Brain microvascular endothelial cell (primary cell): ENCODE measurements around the gene SMIM7.

Experiments
- DNase-seq: peaks from one replicate; pipeline ENCODE4 v3.0.0-alpha.2; 2020
- H3K27ac ChIP-seq: fragments of 250-450 bp; sonication (Bioruptor Pico); 2 replicates; pipeline ENCODE4 v1.5.1; 2020; ENCODE audit warnings: mild to moderate bottlenecking, moderate library complexity
- H3K27me3 ChIP-seq: fragments of 250-450 bp; sonication (Bioruptor Pico); replicated peaks from 2 replicates; pipeline ENCODE4 v1.5.1; 2020; ENCODE audit warnings: mild to moderate bottlenecking
- H3K36me3 ChIP-seq: fragments of 250-450 bp; sonication (Bioruptor Pico); replicated peaks from 2 replicates; pipeline ENCODE4 v1.5.1; 2020; ENCODE audit warnings: mild to moderate bottlenecking
- H3K4me3 ChIP-seq: 2 replicates; pipeline ENCODE4 v1.5.1; 2011; ENCODE audit warnings: low read depth, mild to moderate bottlenecking, control low read depth, low read length, moderate library complexity
- in situ Hi-C: cut with HindIII; loops from 2 replicates; pipeline ENCODE4 v1.10.0; 2017; ENCODE audit warnings: low sequenced_read_pairs, low pct_ligation_motif_present
- TF ChIP-seq, protein P1 (sequence below): IDR thresholded peaks from 2 replicates; pipeline ENCODE4 v1.5.1; 2011; ENCODE audit warnings: low read depth, mild to moderate bottlenecking, moderate library complexity, low read length, control low read depth, inconsistent platforms; ENCODE audit errors: missing control alignments

The SMIM7 gene

DNA sequence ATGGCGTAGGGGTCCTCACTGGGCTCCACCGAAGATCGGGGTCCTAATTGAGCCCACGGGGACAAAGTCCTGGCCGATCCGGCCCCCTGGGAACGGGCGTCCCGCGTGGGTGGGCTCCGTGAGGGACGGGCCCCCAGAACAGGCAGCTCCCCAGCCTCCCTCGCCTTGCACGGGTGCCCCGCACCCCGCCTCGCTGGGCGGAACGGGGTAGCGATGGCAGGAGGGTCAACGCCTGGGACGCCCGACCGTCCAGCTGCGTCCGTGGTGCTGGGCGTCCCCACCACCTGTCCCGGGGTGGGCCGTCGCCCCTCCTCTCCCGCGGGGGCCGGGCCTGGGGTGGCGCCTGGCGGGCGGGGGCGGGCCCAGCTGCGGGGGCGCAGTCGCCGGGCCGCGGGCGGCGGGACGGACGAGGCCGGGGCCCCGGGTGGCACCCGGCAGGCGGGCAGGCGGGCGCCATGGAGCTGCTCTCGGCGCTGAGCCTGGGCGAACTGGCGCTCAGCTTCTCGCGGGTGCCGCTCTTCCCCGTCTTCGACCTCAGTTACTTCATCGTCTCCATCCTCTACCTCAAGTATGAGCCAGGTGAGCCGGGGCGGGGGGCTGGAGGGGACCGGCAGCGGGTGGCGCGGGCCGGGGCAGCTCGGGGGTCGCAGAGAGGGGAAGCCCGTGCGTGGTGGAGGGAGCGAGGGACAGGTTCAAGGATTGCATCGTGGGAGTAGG lies 977 bp upstream of the SMIM7 start, which contains the start of gene TMEM38A:
TSS of gene TMEM38A (plus strand) at position 377 of the 717 bp plus-strand sequence. CDS start at position 456, 79 bp downstream.
- in situ Hi-C loops, result no loop called here
- Histone ChIP-seq H3K36me3 (peaks cover 13% of the 10 kb centered on the region), H3K4me3 (peak within 1 kb of the TSS; percentile 97), H3K27ac (peak within 1 kb of the TSS; percentile 83), H3K27me3 (no peaks in the 10 kb centered on the region)
- no peak for DNase-seq
- TF ChIP-seq, protein P1, sequence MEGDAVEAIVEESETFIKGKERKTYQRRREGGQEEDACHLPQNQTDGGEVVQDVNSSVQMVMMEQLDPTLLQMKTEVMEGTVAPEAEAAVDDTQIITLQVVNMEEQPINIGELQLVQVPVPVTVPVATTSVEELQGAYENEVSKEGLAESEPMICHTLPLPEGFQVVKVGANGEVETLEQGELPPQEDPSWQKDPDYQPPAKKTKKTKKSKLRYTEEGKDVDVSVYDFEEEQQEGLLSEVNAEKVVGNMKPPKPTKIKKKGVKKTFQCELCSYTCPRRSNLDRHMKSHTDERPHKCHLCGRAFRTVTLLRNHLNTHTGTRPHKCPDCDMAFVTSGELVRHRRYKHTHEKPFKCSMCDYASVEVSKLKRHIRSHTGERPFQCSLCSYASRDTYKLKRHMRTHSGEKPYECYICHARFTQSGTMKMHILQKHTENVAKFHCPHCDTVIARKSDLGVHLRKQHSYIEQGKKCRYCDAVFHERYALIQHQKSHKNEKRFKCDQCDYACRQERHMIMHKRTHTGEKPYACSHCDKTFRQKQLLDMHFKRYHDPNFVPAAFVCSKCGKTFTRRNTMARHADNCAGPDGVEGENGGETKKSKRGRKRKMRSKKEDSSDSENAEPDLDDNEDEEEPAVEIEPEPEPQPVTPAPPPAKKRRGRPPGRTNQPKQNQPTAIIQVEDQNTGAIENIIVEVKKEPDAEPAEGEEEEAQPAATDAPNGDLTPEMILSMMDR, result no peak

DNA sequence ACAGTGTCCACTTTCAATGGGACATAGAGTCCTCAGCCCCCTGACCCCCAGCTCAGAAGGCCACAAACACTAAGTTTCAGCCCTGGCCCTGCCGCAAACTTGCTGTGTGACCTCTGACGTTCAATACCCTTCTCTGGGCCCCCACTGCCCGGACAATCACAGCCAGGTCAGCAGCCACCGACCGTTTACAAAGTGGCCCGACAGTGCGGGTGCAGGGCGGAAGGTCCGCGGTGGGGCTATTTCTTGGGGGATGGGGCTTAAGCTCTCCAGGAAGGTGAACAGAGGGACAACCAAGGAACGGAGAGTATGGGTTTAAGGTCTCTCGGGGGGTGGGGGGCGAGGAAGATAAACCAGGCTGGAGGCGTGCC lies 496 bp downstream of the SMIM7 start:
- no peak for DNase-seq
- Histone ChIP-seq H3K27ac (peak overlapping the region; percentile 83), H3K27me3 (no peaks in the 10 kb centered on the region), H3K4me3 (peak overlapping the region; percentile 97), H3K36me3 (peaks cover 26% of the 10 kb centered on the region)
- in situ Hi-C loops, result no loop called here
- TF ChIP-seq, protein P1, result no peak

GRCh38 chr19:16657384-16657783 lies 2.6 kb downstream of the SMIM7 start:
- Histone ChIP-seq H3K27ac (no peak overlapping the region), H3K27me3 (no peaks in the 10 kb centered on the region), H3K4me3 (no peak overlapping the region), H3K36me3 (peaks cover 46% of the 10 kb centered on the region)
- no peak for DNase-seq
- in situ Hi-C loops, result no loop called here
- TF ChIP-seq, protein P1, result no peak

DNA sequence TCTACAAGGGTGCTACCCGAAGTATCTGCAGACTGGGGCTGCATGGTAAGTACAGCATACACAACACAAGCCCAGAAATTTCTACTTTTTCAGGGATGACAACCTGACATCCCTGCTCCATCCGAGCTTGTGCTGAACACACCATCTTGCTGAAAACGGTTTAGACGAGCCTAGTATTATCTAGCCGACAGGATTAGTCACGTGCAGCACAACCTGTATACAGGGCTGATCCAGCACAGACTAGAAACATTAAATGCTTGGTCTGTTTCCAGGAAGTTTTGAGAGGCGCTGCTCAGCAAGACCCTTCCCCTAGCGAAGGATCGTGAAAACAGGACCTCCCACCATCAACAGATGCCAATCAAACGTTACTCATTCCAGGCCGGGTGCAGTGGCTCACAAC lies 4.2 kb downstream of the SMIM7 start:
- TF ChIP-seq, protein P1, result no peak
- no peak for DNase-seq
- Histone ChIP-seq H3K4me3 (no peak overlapping the region), H3K27ac (no peak overlapping the region), H3K27me3 (no peaks in the 10 kb centered on the region), H3K36me3 (peaks cover 58% of the 10 kb centered on the region)
- in situ Hi-C loops, result no loop called here

DNA sequence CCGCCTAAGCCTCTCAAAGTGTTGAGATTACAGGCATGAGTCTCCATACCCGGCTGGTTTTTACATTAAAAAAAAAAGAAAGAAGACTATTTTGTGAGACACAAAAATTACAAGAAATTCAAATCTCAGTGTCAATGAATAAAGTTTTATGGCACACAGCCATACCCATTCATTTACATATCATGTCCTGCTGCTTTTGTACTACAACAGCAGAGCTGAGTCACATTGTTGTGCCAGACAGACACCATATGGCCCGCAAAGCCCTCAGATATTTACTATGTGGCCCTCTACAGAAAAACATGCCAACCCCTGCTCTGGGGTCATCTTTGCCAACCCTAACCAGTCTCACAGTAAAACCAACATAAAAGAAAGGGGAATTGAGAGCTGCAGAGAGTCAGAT lies 5.3 kb downstream of the SMIM7 start:
- Histone ChIP-seq H3K27me3 (no peaks in the 10 kb centered on the region), H3K4me3 (no peak overlapping the region), H3K27ac (no peak overlapping the region), H3K36me3 (peaks cover 59% of the 10 kb centered on the region)
- in situ Hi-C loops, result no loop called here
- no peak for DNase-seq
- TF ChIP-seq, protein P1, result no peak

DNA sequence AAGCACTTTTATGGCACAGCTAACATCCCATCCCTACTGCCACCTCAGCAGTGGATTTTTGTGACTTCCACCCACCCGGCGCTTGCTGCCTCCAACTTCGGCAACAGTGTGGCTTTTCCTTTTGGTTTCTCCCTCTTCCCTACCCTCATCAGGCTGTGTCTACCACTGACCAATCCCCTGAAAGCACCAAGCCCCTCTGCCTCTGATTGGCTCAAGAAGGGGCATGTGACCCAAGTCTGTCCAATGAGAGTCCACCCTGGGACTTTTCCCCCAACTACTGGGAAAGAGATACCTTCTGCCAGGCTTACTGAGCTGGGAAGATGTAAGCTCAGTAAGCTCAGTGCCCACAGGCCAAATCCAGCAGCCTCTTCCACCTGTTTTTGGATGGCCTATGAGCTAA lies 5.8 kb downstream of the SMIM7 start:
- Histone ChIP-seq H3K4me3 (no peak overlapping the region), H3K36me3 (peaks cover 59% of the 10 kb centered on the region), H3K27ac (no peak overlapping the region), H3K27me3 (no peaks in the 10 kb centered on the region)
- TF ChIP-seq, protein P1, result no peak
- no peak for DNase-seq
- in situ Hi-C loops, result no loop called here
